HepG2 (cell line): Measurements from ENCODE around the gene SH3BP5. TPM values are rescaled to one million over a fixed set of nuclear protein-coding genes. Genes with fewer than 3 reads are reported as not detected.

Experiments used
- ARHGAP35 ChIP-seq: sonication (generic); formaldehyde crosslinking; IDR thresholded peaks from 2 replicates; pipeline ENCODE4 v1.9.0; 2022; ENCODE audit warnings: mild to moderate bottlenecking, inconsistent platforms, moderate library complexity, missing genetic modification reagents, borderline replicate concordance
- BRF2 ChIP-seq: sonication (generic); formaldehyde crosslinking; IDR thresholded peaks from 2 replicates; pipeline ENCODE4 v1.8.1; 2022; ENCODE audit warnings: mild to moderate bottlenecking, missing genetic modification reagents
- ELF3 ChIP-seq: IDR thresholded peaks from 2 replicates; pipeline ENCODE4 v1.6.1; 2016; ENCODE audit warnings: missing genetic modification reagents, missing compliant biosample characterization
- GTF2F1 ChIP-seq: fragments of 150-350 bp; IDR thresholded peaks from 2 replicates; pipeline ENCODE4 v1.6.1; 2014; ENCODE audit warnings: low read length
- KDM3A ChIP-seq: IDR thresholded peaks from 2 replicates; pipeline ENCODE4 v1.6.1; 2018; ENCODE audit warnings: low read depth, missing compliant biosample characterization
- MED8 ChIP-seq: sonication (generic); formaldehyde crosslinking; IDR thresholded peaks from 2 replicates; pipeline ENCODE4 v1.8.1; 2023; ENCODE audit warnings: mild to moderate bottlenecking, missing genetic modification reagents; ENCODE audit not compliant: insufficient replicate concordance
- ZBTB39 ChIP-seq: sonication (generic); formaldehyde crosslinking; IDR thresholded peaks from 2 replicates; pipeline ENCODE4 v1.5.0; 2020; ENCODE audit warnings: missing genetic modification reagents
- ZGPAT ChIP-seq: IDR thresholded peaks from 2 replicates; pipeline ENCODE4 v1.6.1; 2016; ENCODE audit warnings: mild to moderate bottlenecking
- ZNF30 ChIP-seq: sonication (generic); formaldehyde crosslinking; IDR thresholded peaks from 2 replicates; pipeline ENCODE4 v1.5.0; 2020; ENCODE audit warnings: mild to moderate bottlenecking, missing genetic modification reagents
- ZNF460 ChIP-seq: sonication (generic); formaldehyde crosslinking; IDR thresholded peaks from 2 replicates; pipeline ENCODE4 v1.5.1; 2020; ENCODE audit warnings: missing genetic modification reagents, mild to moderate bottlenecking, borderline replicate concordance
- ZNF609 ChIP-seq: sonication (generic); formaldehyde crosslinking; IDR thresholded peaks from 2 replicates; pipeline ENCODE4 v1.4.0; 2020; ENCODE audit warnings: mild to moderate bottlenecking, missing genetic modification reagents, borderline replicate concordance
- ZNF749 ChIP-seq: sonication (generic); formaldehyde crosslinking; IDR thresholded peaks from 2 replicates; pipeline ENCODE4 v1.8.0; 2022; ENCODE audit warnings: mild to moderate bottlenecking, missing genetic modification reagents, moderate library complexity, borderline replicate concordance
- ZNF780A ChIP-seq: sonication (generic); formaldehyde crosslinking; IDR thresholded peaks from 2 replicates; pipeline ENCODE4 v1.8.0; 2022; ENCODE audit warnings: mild to moderate bottlenecking, missing genetic modification reagents, moderate library complexity
- ZNF782 ChIP-seq: sonication (generic); formaldehyde crosslinking; IDR thresholded peaks from 2 replicates; pipeline ENCODE4 v1.4.0; 2020; ENCODE audit warnings: missing genetic modification reagents, mild to moderate bottlenecking, borderline replicate concordance
- ZZZ3 ChIP-seq: sonication (generic); formaldehyde crosslinking; IDR thresholded peaks from 2 replicates; pipeline ENCODE4 v1.4.0; 2020; ENCODE audit warnings: missing genetic modification reagents, mild to moderate bottlenecking, borderline replicate concordance
- polyA plus RNA-seq, 8 experiments: library from polyadenylated mRNA; depleted of rRNA in 3 of 8; stranded (reverse) in 7 of 8; unstranded in 1 of 8; fragments of >200 nt; fragmentation: Illumina TruSeq in 4 of 8; extraction: Trizol in 4 of 8; gene quantifications; 2 replicates each; pipeline versions ENCODE4 v1.2.1 to v1.2.3, GENCODE V29; 2011 to 2016; ENCODE audit warnings: low read depth in 4 of 8, missing spikeins in 1 of 8, mixed read lengths in 1 of 8; ENCODE audit not compliant: insufficient read depth in 1 of 8
- total RNA-seq, 5 experiments: library from RNA; depleted of rRNA; stranded (reverse); fragments of >200 nt; fragmentation: Illumina TruSeq; extraction: Trizol; gene quantifications; 2 replicates each; pipeline ENCODE4 v1.2.3, GENCODE V29; 2016; ENCODE audit warnings: low read depth in 1 of 5
- TF ChIP-seq, protein P1 (sequence below): sonication (generic); formaldehyde crosslinking; IDR thresholded peaks from 2 replicates; pipeline ENCODE4 v1.4.0; 2020; ENCODE audit warnings: mild to moderate bottlenecking, missing genetic modification reagents
- TF ChIP-seq, protein P2 (sequence below): sonication (generic); formaldehyde crosslinking; IDR thresholded peaks from 2 replicates; pipeline ENCODE4 v1.8.1; 2023; ENCODE audit warnings: mild to moderate bottlenecking, missing genetic modification reagents

SH3BP5 gene
- total and polyA plus RNA-seq, 2 of the 13 experiments (the other 11 are each of a cell fraction or from before 2014, with no cell fraction given), result 0.09 to 0.16 TPM

GRCh38 chr3:15205934-15206661 is 126.3 kb downstream of the SH3BP5 start, which contains the start of gene CAPN7 (continued):
- TF ChIP-seq ZGPAT (peak; percentile 89), ZNF749 (CRISPR knock-in tag) (no peak; the same call in 1 of the 2 replicates), ZBTB39 (CRISPR knock-in tag) (0 out of 2 replicates have a peak, but pooled peaks have one; percentile 5), ZNF782 (CRISPR knock-in tag) (peak; percentile 88; the same call in 1 of the 2 replicates), ARHGAP35 (CRISPR knock-in tag) (peak; percentile 44), ZNF30 (CRISPR knock-in tag) (peak; percentile 76), BRF2 (CRISPR knock-in tag) (0 out of 2 replicates have a peak, but pooled peaks have one; percentile 41), ELF3 (CRISPR knock-in tag) (peak; percentile 21; the same call in 1 of the 2 replicates), KDM3A (CRISPR knock-in tag) (no peak), MED8 (CRISPR knock-in tag) (peak; percentile 54), ZZZ3 (peak; percentile 70; the same call in 1 of the 2 replicates), ZNF460 (CRISPR knock-in tag) (no peak), ZNF780A (0 out of 2 replicates have a peak, but pooled peaks have one; percentile 78), GTF2F1 (no peak), ZNF609 (peak; percentile 67; the same call in 1 of the 2 replicates)
- TF ChIP-seq, protein P1, sequence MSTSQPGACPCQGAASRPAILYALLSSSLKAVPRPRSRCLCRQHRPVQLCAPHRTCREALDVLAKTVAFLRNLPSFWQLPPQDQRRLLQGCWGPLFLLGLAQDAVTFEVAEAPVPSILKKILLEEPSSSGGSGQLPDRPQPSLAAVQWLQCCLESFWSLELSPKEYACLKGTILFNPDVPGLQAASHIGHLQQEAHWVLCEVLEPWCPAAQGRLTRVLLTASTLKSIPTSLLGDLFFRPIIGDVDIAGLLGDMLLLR (CRISPR knock-in tag), result peak; percentile 65; the same call in 1 of the 2 replicates
- TF ChIP-seq, protein P2, sequence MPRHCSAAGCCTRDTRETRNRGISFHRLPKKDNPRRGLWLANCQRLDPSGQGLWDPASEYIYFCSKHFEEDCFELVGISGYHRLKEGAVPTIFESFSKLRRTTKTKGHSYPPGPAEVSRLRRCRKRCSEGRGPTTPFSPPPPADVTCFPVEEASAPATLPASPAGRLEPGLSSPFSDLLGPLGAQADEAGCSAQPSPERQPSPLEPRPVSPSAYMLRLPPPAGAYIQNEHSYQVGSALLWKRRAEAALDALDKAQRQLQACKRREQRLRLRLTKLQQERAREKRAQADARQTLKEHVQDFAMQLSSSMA (CRISPR knock-in tag), result no peak
